Lower leg skin (tissue), 4 donors: ENCODE measurements around the gene APOBEC3H. TPM values are rescaled to one million over a fixed set of nuclear protein-coding genes. Genes with fewer than 3 reads are reported as not detected.
A peak's percentile ranks its signal among the peaks of the same experiment; 100 is the strongest.

ENCODE experiments used
- DNase-seq, 2 donors: peaks; one replicate each; pipeline ENCODE4 v3.0.0-alpha.2; 2019; ENCODE audit warnings: low spot score in 2 of 2
- H3K4me3 ChIP-seq: fragments of 200-600 bp; sonication (generic); 2 replicates; pipeline ENCODE4 v1.5.1; 2017; ENCODE audit warnings: mild to moderate bottlenecking, low read depth; ENCODE audit not compliant: poor library complexity, severe bottlenecking
- POLR2A ChIP-seq, 2 donors: fragments of 450-650 bp; IDR thresholded peaks; one replicate each; pipeline ENCODE4 v1.6.1; 2016 to 2017; ENCODE audit warnings: antibody characterized with exemption in 2 of 2, mild to moderate bottlenecking in 1 of 2, moderate library complexity in 1 of 2
- WGBS, 2 donors: methylation state at CpG; one replicate each; pipeline ENCODE4 v1.1.5; 2018; 5-methylcytosine and 5-hydroxymethylcytosine counted together
- intact Hi-C: fragments of 100-400 bp; cut with DNase I; formaldehyde crosslinking; loops from one replicate; pipeline ENCODE4 v1.15.0; 2023; ENCODE audit warnings: low total_unique reads
- total RNA-seq, 4 donors: library from RNA; depleted of rRNA; stranded (reverse); fragments of >200 nt; gene quantifications; one replicate each; pipeline ENCODE4 v1.1.0, GENCODE V29; 2016
- TF ChIP-seq, protein P1 (sequence below), 3 donors: fragments of 450-650 bp; IDR thresholded peaks; one replicate each; pipeline ENCODE4 v1.5.1; 2016; ENCODE audit warnings: antibody characterized with exemption in 3 of 3, mild to moderate bottlenecking in 3 of 3, moderate library complexity in 2 of 3

The APOBEC3H gene
- total RNA-seq, 4 donors from 2014 or later, result not detected

DNA sequence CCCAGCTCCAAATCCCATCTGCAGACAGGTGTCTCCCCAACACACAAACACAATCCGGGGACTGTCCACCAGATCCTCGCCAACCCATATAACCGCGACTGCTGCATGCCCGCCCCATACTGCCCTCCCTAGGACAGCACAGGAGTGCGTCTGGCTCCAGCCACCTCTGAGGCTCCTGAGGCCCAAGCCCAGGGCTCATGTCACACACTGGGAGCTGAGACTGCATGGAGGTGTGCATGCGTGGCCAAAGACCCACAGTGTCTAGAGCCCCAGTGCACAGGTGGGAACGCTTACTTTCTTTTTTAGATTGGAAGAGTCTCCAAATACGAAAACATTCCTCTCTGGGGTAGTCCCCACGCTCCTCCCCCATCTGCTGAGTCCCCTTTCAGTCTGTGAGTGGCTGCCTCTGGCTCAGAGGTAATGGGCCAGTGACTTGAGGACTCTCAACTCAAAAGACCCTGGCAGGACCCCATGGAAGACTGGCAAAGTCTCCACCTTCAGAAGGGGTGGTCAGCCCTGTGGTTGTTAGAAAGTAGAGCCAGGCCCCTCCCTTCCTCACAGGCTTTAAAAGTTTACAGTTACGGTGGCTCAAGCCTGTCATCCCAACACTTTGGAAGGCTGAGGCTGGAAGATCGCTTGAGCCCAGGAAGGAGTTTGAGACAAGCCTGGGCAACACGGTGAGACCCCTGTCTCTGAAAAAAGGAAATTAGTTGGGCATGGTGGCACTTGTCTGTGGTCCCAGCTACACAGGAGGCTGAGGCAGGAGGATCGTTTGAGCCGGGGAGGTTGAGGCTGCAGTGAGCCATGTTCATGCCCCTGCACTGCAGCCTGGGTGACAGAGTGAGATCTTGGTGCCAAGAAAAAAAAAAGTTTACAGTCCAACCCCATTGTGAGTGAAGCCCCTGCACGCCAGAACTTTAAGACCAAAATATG, 53.1 kb downstream of the APOBEC3H start:
- intact Hi-C loops, result no loop called here
- WGBS, 2 donors, result 74 to 80% methylated on average over 16 of the region's 16 CpGs
- DNase-seq, result no peak
- no peak for TF ChIP-seq POLR2A (IDR thresholded peaks at IDR 0.05)
- TF ChIP-seq, protein P1, sequence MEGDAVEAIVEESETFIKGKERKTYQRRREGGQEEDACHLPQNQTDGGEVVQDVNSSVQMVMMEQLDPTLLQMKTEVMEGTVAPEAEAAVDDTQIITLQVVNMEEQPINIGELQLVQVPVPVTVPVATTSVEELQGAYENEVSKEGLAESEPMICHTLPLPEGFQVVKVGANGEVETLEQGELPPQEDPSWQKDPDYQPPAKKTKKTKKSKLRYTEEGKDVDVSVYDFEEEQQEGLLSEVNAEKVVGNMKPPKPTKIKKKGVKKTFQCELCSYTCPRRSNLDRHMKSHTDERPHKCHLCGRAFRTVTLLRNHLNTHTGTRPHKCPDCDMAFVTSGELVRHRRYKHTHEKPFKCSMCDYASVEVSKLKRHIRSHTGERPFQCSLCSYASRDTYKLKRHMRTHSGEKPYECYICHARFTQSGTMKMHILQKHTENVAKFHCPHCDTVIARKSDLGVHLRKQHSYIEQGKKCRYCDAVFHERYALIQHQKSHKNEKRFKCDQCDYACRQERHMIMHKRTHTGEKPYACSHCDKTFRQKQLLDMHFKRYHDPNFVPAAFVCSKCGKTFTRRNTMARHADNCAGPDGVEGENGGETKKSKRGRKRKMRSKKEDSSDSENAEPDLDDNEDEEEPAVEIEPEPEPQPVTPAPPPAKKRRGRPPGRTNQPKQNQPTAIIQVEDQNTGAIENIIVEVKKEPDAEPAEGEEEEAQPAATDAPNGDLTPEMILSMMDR (IDR thresholded peaks at IDR 0.05), result no peak
- H3K4me3 ChIP-seq, result no peak overlapping the region

DNA sequence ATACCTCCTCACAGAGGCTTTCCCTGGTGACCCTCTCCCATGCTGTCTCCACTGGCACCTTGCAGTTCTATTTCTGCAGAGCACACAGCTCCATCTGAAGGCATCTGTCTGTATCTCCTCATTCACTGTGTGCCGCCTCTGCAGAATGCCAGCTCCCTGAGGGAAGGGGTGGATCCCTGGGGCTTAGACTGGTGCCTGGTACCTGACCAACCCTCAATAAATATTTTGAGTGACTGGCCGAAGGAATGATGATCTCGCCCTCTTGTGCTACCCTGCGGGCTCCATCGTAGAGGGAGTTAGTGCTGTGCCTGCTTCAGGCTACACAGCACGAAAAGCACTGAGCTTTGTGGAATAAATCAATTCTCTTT, 53.8 kb downstream of the APOBEC3H start:
- intact Hi-C loops, result no loop called here
- no peak overlapping the region for H3K4me3 ChIP-seq
- TF ChIP-seq POLR2A (IDR thresholded peaks at IDR 0.05), result no peak
- TF ChIP-seq, protein P1 (IDR thresholded peaks at IDR 0.05), result no peak
- WGBS, 2 donors, result 28% methylated on average over 6 of the region's 6 CpGs
- DNase-seq, result no peak

DNA sequence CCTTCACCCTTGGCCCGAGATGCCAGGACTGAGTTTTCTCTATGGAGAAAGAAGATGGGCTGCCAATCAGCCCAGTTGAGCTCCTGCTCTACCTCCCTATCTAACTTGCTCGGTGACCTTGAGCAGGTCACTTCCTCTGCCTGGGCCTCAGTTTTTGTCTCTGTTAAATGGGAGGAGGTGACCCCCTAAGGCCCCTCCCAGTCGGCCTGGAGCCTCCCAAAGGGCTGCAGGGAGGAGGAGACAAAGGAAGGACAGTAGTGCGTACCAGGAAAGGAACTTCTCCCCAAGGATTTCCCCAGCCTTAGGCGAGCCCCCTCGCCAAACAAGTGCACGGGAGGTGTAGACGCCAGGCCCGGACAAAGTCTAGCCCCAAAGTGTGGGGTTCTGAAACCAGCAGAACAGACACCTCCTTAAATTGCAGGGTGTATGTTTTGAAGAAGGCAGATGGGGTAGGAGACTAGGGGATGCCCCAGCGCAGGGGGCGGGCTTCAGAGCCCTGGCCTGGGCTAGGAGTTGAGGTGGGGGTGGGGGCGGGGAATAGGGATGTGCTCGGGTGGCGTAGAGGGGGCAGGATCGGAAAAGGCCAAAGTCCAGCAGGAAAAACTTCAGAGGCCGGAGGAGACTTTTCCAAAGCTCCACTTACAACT, 54.4 kb downstream of the APOBEC3H start:
- intact Hi-C loops, result no loop called here
- 32 to 33% methylated on average over 15 to 16 of the region's 16 CpGs for WGBS, 2 donors
- TF ChIP-seq, protein P1 (IDR thresholded peaks at IDR 0.05), result no peak
- no peak for TF ChIP-seq POLR2A (IDR thresholded peaks at IDR 0.05)
- no peak for DNase-seq
- peak overlapping the region; percentile 54 for H3K4me3 ChIP-seq

DNA sequence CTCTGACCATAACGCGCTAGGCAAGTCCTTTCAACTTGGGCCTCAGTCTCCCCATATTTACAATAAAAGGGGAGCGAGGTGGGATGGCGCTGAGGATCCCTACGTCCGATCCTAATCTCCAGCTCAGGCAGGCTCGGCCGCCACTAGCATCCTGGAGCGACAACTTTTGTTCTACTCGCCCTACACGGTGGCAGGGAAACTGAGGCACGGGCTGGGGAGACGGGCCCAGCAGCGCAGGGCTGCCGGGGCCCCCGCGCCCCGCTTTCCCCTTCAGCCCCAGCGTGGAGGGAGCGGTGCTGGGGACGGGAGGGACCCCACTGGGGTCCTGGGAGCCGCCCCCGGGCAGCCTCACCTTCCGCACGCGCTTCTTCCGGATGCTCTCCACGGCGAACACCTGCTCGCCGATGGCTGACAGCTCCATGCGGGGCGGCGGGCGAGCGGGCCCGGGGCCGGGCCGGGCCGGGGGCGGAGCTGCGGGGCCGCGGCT, 55.0 kb downstream of the APOBEC3H start:
- TF ChIP-seq, protein P1 (IDR thresholded peaks at IDR 0.05), result no peak
- TF ChIP-seq POLR2A (IDR thresholded peaks at IDR 0.05), result no peak
- intact Hi-C loops, result no loop called here
- WGBS, 2 donors, result 10 to 12% methylated on average over 15 to 27 of the region's 44 CpGs
- H3K4me3 ChIP-seq, result peak overlapping the region; percentile 54
- no peak for DNase-seq

DNA sequence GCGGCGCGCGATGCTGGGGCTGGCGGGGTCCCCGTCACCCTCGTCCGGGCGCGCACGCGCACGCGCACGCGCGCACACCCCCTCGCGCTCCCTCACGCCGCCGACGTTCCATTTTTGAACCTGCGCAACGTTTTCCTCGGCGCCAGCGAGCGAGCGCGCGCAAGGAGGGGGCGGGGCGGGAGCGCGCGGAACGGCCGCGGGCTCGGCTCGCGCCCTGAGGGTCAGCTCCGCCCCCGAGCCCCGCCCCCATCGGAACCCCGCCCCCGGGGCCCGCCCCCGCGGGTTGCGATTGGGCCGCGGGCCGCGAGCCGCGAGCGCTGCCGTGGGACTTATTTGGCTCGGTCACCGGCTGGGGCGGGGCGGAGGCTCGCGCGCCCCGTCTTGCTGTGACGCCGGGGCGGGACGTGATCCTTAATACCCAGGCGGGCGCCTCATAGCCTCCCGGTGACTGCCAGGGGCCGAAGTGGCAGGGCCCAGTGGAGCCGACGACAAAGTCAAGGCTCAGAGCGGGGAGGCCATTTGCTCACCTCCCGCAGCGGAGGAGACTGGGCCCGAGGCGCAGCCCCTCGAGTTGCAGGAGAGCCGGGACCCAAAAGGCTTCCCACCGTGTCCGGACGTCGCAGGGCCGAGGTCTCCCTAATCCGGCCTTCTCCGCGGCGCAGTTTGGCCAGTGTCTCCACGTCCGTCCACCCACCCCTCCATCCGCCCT, 55.6 kb downstream of the APOBEC3H start, which contains the start of gene CBX7:
Gene CBX7, minus strand, starts transcription at position 170 of the 709 bp plus-strand sequence. CDS start 236 bp downstream, outside the sequence.
- WGBS, 2 donors, result 2% methylated on average over 10 to 18 of the region's 98 CpGs
- TF ChIP-seq, protein P1 (IDR thresholded peaks at IDR 0.05), result no peak
- peak in 1 of 2 donors; percentile 46 for TF ChIP-seq POLR2A (IDR thresholded peaks at IDR 0.05)
- intact Hi-C loops, result no loop called here
- H3K4me3 ChIP-seq, result peak within 1 kb of the TSS; percentile 54
- DNase-seq, result peak; percentile 92 to 99
